Measurements from ENCODE around the gene TDRD12. TPM values are rescaled to one million over a fixed set of nuclear protein-coding genes. Genes with fewer than 3 reads are reported as not detected.

The TDRD12 gene
- total RNA-seq, 1 experiment from 2014 or later = 1.3 TPM

- Histone ChIP-seq H2AFZ (ENCODE audit: low read length) (no peak overlapping the region), H2BK120ac (ENCODE audit: low read depth, low read length, poor library complexity, severe bottlenecking) (no peak overlapping the region), H3K79me2 (ENCODE audit: insufficient read depth, low read length) (peaks cover 15% of the 10 kb centered on the region; the same call in 1 of the 2 replicates), H3K9me3 (ENCODE audit: control insufficient read depth, low read depth, low read length) (no peaks in the 10 kb centered on the region), H2BK15ac (ENCODE audit: low read depth, low read length) (no peak overlapping the region), H3K23me2 (ENCODE audit: insufficient read length, low read depth, low read length, poor library complexity, severe bottlenecking) (peaks cover 9% of the 10 kb centered on the region), H4K8ac (replicated peaks; ENCODE audit: insufficient read length, low read depth, low read length) (no peak overlapping the region), H3K4me1 (ENCODE audit: insufficient read depth, low read length) (no peaks in the 10 kb centered on the region), H3T11ph (ENCODE audit: low read length) (no peak overlapping the region), H3K18ac (ENCODE audit: insufficient read length, low read depth, low read length) (no peak overlapping the region), H4K5ac (ENCODE audit: insufficient read length, low read depth, low read length) (no peak overlapping the region), H2AK5ac (ENCODE audit: insufficient read length, low read length) (no peak overlapping the region), H3K9ac (ENCODE audit: extremely low read depth, insufficient read length, low read length) (peak overlapping the region; percentile 64), H4K20me1 (ENCODE audit: control insufficient read depth, insufficient read depth, insufficient read length) (no peaks in the 10 kb centered on the region), H3K23ac (ENCODE audit: insufficient read length, low read depth, low read length) (no peak overlapping the region), H3K56ac (ENCODE audit: insufficient read length, low read depth, low read length) (no peak overlapping the region), H3K4me2 (ENCODE audit: insufficient read depth, insufficient read length, low read length) (peak overlapping the region; percentile 92), H2BK12ac (ENCODE audit: insufficient read length, low read depth, low read length) (no peak overlapping the region), H3K27me3 (ENCODE audit: insufficient read depth, low read length) (peaks cover 18% of the 10 kb centered on the region; the same call in 1 of the 2 replicates), H4K91ac (ENCODE audit: insufficient read length, low read depth, low read length) (no peak overlapping the region), H3K79me1 (ENCODE audit: insufficient read depth, low read depth, low read length, poor library complexity, severe bottlenecking) (peaks cover 10% of the 10 kb centered on the region), H3K27ac (ENCODE audit: insufficient read length, low read depth, low read length) (no peak overlapping the region), H2BK5ac (ENCODE audit: insufficient read length, low read length) (no peak overlapping the region), H3K14ac (ENCODE audit: insufficient read depth, low read length) (no peak overlapping the region; the same call in 1 of the 2 replicates), H2BK20ac (ENCODE audit: low read depth, low read length, poor library complexity, severe bottlenecking) (no peak overlapping the region), H3K4ac (ENCODE audit: low read depth, low read length) (no peak overlapping the region)
- Mint-ChIP-seq H3K36me3 (ENCODE audit: insufficient read depth in 1 of 3, low read depth in 3 of 3) (peaks cover 0 to 5% (median 5%) of the 10 kb centered on the region in 3 experiments; a peak in 2 of 7 replicates), H3K4me1 (peaks cover 26 to 27% of the 10 kb centered on the region in 2 experiments), H3K4me3 (peak overlapping the region; percentile 89 to 97), H3K27me3 (ENCODE audit: low read depth) (peaks cover 40% of the 10 kb centered on the region), H3K27ac (peak overlapping the region in 1 of 3 experiments; percentile 94; a peak in 2 of 7 replicates), H3K9me3 (peaks cover 0 to 1% of the 10 kb centered on the region in 2 experiments; a peak in 3 of 5 replicates)
- DNase-seq = no peak
- no peak for TF ChIP-seq CTCF (conservative IDR thresholded peaks at IDR 0.05)
- WGBS (ENCODE audit: extremely low coverage, insufficient read length, low lambda C conversion rate) = no CpG with 5 or more reads among the region's 67 CpGs
These were observed 45.2 kb upstream of the TDRD12 start for GRCh38 chr19:32674153-32674930.

All from H9 (cell line).